ENCODE results near the gene KCNE1. TPM values are rescaled to one million over a fixed set of nuclear protein-coding genes. Genes with fewer than 3 reads are reported as not detected.

KCNE1 gene
- total RNA-seq, 2 donors from 2014 or later: 0.59 to 1.2 TPM

GRCh38 chr21:34537838-34538237 lies 25.8 kb upstream of the KCNE1 start:
- intact Hi-C loops (cut with DNase I, micrococcal nuclease): no loop called here
- ATAC-seq (no peak), DNase-seq (no peak)

GRCh38 chr21:34536820-34537219 lies 24.8 kb upstream of the KCNE1 start:
- ATAC-seq (no peak), DNase-seq (no peak)
- intact Hi-C loops (cut with DNase I, micrococcal nuclease): no loop called here

- DNase-seq: no peak
- ATAC-seq: no peak
- intact Hi-C loops (cut with DNase I, micrococcal nuclease): no loop called here
Measured at GRCh38 chr21:34536311-34536710, 24.3 kb upstream of the KCNE1 start.

GRCh38 chr21:34535886-34536285 lies 23.9 kb upstream of the KCNE1 start:
- DNase-seq (no peak), ATAC-seq (no peak)
- intact Hi-C loops (cut with DNase I, micrococcal nuclease): no loop called here

- no peak for ATAC-seq
- intact Hi-C loops (cut with DNase I, micrococcal nuclease): no loop called here
- DNase-seq: no peak
Measured at GRCh38 chr21:34534522-34534921, 22.5 kb upstream of the KCNE1 start.

GRCh38 chr21:34533938-34534337 lies 21.9 kb upstream of the KCNE1 start:
- intact Hi-C loops (cut with DNase I, micrococcal nuclease): no loop called here
- no peak for ATAC-seq

GRCh38 chr21:34531399-34531798 lies 19.4 kb upstream of the KCNE1 start:
- no peak for ATAC-seq
- no peak for DNase-seq
- intact Hi-C loops (cut with DNase I, micrococcal nuclease): no loop called here

More at GRCh38 chr21:34533938-34534337, 21.9 kb upstream of the KCNE1 start:
- no peak for DNase-seq

- DNase-seq (no peak), ATAC-seq (no peak)
- intact Hi-C loops (cut with DNase I, micrococcal nuclease): no loop called here
Measured at GRCh38 chr21:34530261-34530660, 18.3 kb upstream of the KCNE1 start.

GRCh38 chr21:34528131-34528561 lies 16.1 kb upstream of the KCNE1 start:
- intact Hi-C loops (cut with DNase I, micrococcal nuclease): no loop called here
- DNase-seq (no peak), ATAC-seq (no peak)

GRCh38 chr21:34526618-34527290 lies 14.7 kb upstream of the KCNE1 start:
- intact Hi-C loops (cut with DNase I, micrococcal nuclease): no loop called here
- DNase-seq: peak; percentile 60 to 81
- peak; percentile 77 for ATAC-seq

- intact Hi-C loops (cut with DNase I, micrococcal nuclease): no loop called here
- no peak for DNase-seq
- ATAC-seq: no peak
Measured at GRCh38 chr21:34526241-34526617, 14.2 kb upstream of the KCNE1 start.

GRCh38 chr21:34524646-34525601 lies 12.9 kb upstream of the KCNE1 start:
- ATAC-seq: no peak
- intact Hi-C loops (cut with DNase I, micrococcal nuclease): no loop called here
- no peak for DNase-seq

GRCh38 chr21:34523019-34523555 lies 11.1 kb upstream of the KCNE1 start:
- intact Hi-C loops (cut with DNase I, micrococcal nuclease): no loop called here
- peak; percentile 62 to 65 for DNase-seq
- peak; percentile 49 for ATAC-seq

- peak; percentile 56 to 65 for DNase-seq
- ATAC-seq: peak; percentile 43
- intact Hi-C loops (cut with DNase I, micrococcal nuclease): no loop called here
Measured at GRCh38 chr21:34522284-34522683, 10.3 kb upstream of the KCNE1 start.

GRCh38 chr21:34521561-34521960 lies 9.6 kb upstream of the KCNE1 start:
- intact Hi-C loops (cut with DNase I, micrococcal nuclease): no loop called here
- DNase-seq (no peak), ATAC-seq (no peak)

- no peak for DNase-seq
- intact Hi-C loops (cut with DNase I, micrococcal nuclease): no loop called here
- no peak for ATAC-seq
Measured at GRCh38 chr21:34520764-34521508, 8.9 kb upstream of the KCNE1 start.

- ATAC-seq: no peak
- DNase-seq: no peak
- intact Hi-C loops (cut with DNase I, micrococcal nuclease): no loop called here
Measured at GRCh38 chr21:34520281-34520680, 8.3 kb upstream of the KCNE1 start.

- intact Hi-C loops (cut with DNase I, micrococcal nuclease): no loop called here
- ATAC-seq (no peak), DNase-seq (no peak)
Measured at GRCh38 chr21:34519694-34520093, 7.7 kb upstream of the KCNE1 start.

GRCh38 chr21:34519016-34519415 lies 7.0 kb upstream of the KCNE1 start:
- ATAC-seq (peak; percentile 20), DNase-seq (no peak)
- intact Hi-C loops (cut with DNase I, micrococcal nuclease): no loop called here

Measured in left colon (tissue), 2 donors.